K562 (cell line): ENCODE results near the gene PDE4D. TPM values are rescaled to one million over a fixed set of nuclear protein-coding genes. Genes with fewer than 3 reads are reported as not detected.

Source experiments
- ATAC-seq: fragments of 200-7000 bp; cut with Tn5 transposase; 3 replicates; pipeline ENCODE4 v1.9.1; 2020; ENCODE audit warnings: moderate library complexity
- BruUV-seq: library from RNA; stranded (reverse); fragments of 400-500 nt; replicated peaks from 2 replicates; lab custom pipeline; 2021; lab: Mats Ljungman, UMichigan
- CTCF ChIA-PET: fragments of 300-600 bp; formaldehyde crosslinking; extraction: SDS; loops from one replicate; lab custom pipeline; 2021; ENCODE audit warnings: low intra/inter-chr PET ratio; lab: Yijun Ruan, JAX
- POLR2A ChIA-PET: fragments of 300-600, 350-650 bp; sonication (Branson Sonifier 250); formaldehyde crosslinking; extraction: SDS; loops from one replicate; lab custom pipeline; 2021; ENCODE audit warnings: antibody characterized with exemption, inconsistent platforms; lab: Yijun Ruan, JAX
- DNase-seq, 4 experiments: peaks; one replicate each; pipeline versions ENCODE4 v3.0.0 to v3.0.0-alpha.2; 2011 to 2018; ENCODE audit warnings: low spot score in 3 of 4, mixed read lengths in 3 of 4; ENCODE audit errors: extremely low read depth in 1 of 4
- FAIRE-seq: peaks from 2 replicates; lab custom pipeline; 2011; peaks lifted over from hg19 to GRCh38; lab: Jason Lieb, UNC
- H2AFZ ChIP-seq: 2 replicates; pipeline ENCODE4 v1.6.0; 2011; ENCODE audit warnings: low read depth, low read length, control low read depth, inconsistent platforms
- H3K27ac ChIP-seq: fragments of 200-600 bp; 3 replicates; pipeline ENCODE4 v1.8.0; 2011; ENCODE audit warnings: low read depth, mild to moderate bottlenecking, control low read depth, inconsistent platforms, low read length, moderate library complexity, mixed read lengths; ENCODE audit errors: extremely low read depth
- H3K27me3 ChIP-seq, 2 experiments: fragments of 300-600 bp in 1 of 2; 2 replicates in 1 of 2; 3 replicates in 1 of 2; pipeline versions ENCODE4 v1.6.0 to v1.8.0; 2011; ENCODE audit warnings: inconsistent platforms in 2 of 2, low read length in 2 of 2, mild to moderate bottlenecking in 1 of 2, mixed read lengths in 1 of 2, moderate library complexity in 1 of 2; ENCODE audit not compliant: control insufficient read depth in 2 of 2, insufficient read depth in 2 of 2
- H3K36me3 ChIP-seq: fragments of 300-600 bp; 3 replicates; pipeline ENCODE4 v1.8.0; 2011; ENCODE audit warnings: mild to moderate bottlenecking, low read length, inconsistent platforms; ENCODE audit not compliant: control insufficient read depth, insufficient read depth
- H3K4me1 ChIP-seq, 2 experiments: fragments of 200-600 bp in 1 of 2; replicated peaks in 1 of 2; 2 replicates in 1 of 2; 3 replicates in 1 of 2; pipeline versions ENCODE4 v1.5.1 to v1.8.0; 2011; ENCODE audit warnings: inconsistent platforms in 2 of 2, low read length in 2 of 2, mild to moderate bottlenecking in 1 of 2, mixed read lengths in 1 of 2, moderate library complexity in 1 of 2; ENCODE audit not compliant: control insufficient read depth in 2 of 2, insufficient read depth in 2 of 2
- H3K4me2 ChIP-seq: 2 replicates; pipeline ENCODE4 v1.6.1; 2011; ENCODE audit warnings: low read length, control low read depth, inconsistent platforms, mixed read lengths; ENCODE audit not compliant: insufficient read depth
- H3K4me3 ChIP-seq: fragments of 200-600 bp; sonication (generic), shearing (Covaris generic); 2 replicates; pipeline ENCODE4 v1.5.1; 2016; ENCODE audit warnings: control low read depth, inconsistent platforms
- H3K79me2 ChIP-seq: fragments of 200-600 bp; 3 replicates; pipeline ENCODE4 v1.8.0; 2011; ENCODE audit warnings: low read length, inconsistent platforms; ENCODE audit not compliant: control insufficient read depth, insufficient read depth
- H3K9ac ChIP-seq, 2 experiments: 2 replicates each; pipeline versions ENCODE4 v1.6.0 to v1.6.1; 2011; ENCODE audit warnings: low read depth in 2 of 2, low read length in 2 of 2, control low read depth in 1 of 2, inconsistent platforms in 1 of 2, mild to moderate bottlenecking in 1 of 2, mixed read lengths in 1 of 2; ENCODE audit not compliant: insufficient read depth in 1 of 2
- H3K9me1 ChIP-seq: one replicate; pipeline ENCODE4 v1.6.0; 2011; ENCODE audit warnings: inconsistent platforms, mild to moderate bottlenecking, low read length, moderate library complexity; ENCODE audit not compliant: control insufficient read depth, insufficient read depth
- H3K9me3 ChIP-seq: replicated peaks from 2 replicates; pipeline ENCODE4 v1.5.1; 2011; ENCODE audit warnings: low read depth, low read length, inconsistent platforms; ENCODE audit not compliant: control insufficient read depth, insufficient read depth
- H4K20me1 ChIP-seq: replicated peaks from 2 replicates; pipeline ENCODE4 v1.6.1; 2011; ENCODE audit warnings: low read length, inconsistent platforms, mixed read lengths; ENCODE audit not compliant: control insufficient read depth, insufficient read depth
- CTCF ChIP-seq, 3 experiments: IDR thresholded peaks in 2 of 3; conservative IDR thresholded peaks in 1 of 3; 2 replicates each; pipeline ENCODE4 v1.5.1; 2011 to 2012; ENCODE audit warnings: low read length in 3 of 3, mild to moderate bottlenecking in 3 of 3, control low read depth in 2 of 3, improper control_type of control experiment in 1 of 3, inconsistent platforms in 1 of 3, low read depth in 1 of 3, mixed read lengths in 1 of 3, moderate library complexity in 1 of 3; ENCODE audit not compliant: insufficient read depth in 2 of 3
- RAD21 ChIP-seq, 2 experiments: fragments of 250-450 bp in 1 of 2; fragments of 450-650 bp in 1 of 2; sonication (Bioruptor Pico) in 1 of 2; formaldehyde crosslinking in 1 of 2; IDR thresholded peaks in 1 of 2; conservative IDR thresholded peaks in 1 of 2; 2 replicates each; pipeline versions ENCODE4 v1.4.0 to v1.8.0; 2020 to 2022; ENCODE audit warnings: mild to moderate bottlenecking in 2 of 2, moderate library complexity in 1 of 2
- RBM34 ChIP-seq: fragments of 200-400 bp; formaldehyde crosslinking; IDR thresholded peaks from 2 replicates; pipeline ENCODE4 v1.6.1; 2018; ENCODE audit warnings: low read length, borderline replicate concordance; ENCODE audit not compliant: insufficient read depth
- WGBS: fragments of 100-300 bp; shearing (Covaris generic); methylation state at CpG from one replicate; pipeline ENCODE4 v1.1.6; 2016; ENCODE audit warnings: low coverage, mixed read lengths; ENCODE audit not compliant: insufficient coverage; ENCODE audit errors: missing lambda C conversion rate; 5-methylcytosine and 5-hydroxymethylcytosine counted together
- in situ Hi-C: fragments of 300-500 bp; cut with MboI; formaldehyde crosslinking; loops from 4 replicates; pipeline ENCODE4 v1.15.0; 2018; ENCODE audit warnings: inconsistent platforms, mixed read lengths
- intact Hi-C: fragments of 100-400 bp; cut with micrococcal nuclease; formaldehyde crosslinking; loops from 2 replicates; pipeline ENCODE4 v1.14.2; 2022
- polyA plus RNA-seq, 8 experiments: library from polyadenylated mRNA; depleted of rRNA in 4 of 8; stranded (reverse) in 5 of 8; unstranded in 3 of 8; fragments of >200 nt; fragmentation: Nextera tagmentation in 2 of 8; fragmentation: Illumina TruSeq in 1 of 8; extraction: Ambion mirVana in 2 of 8; extraction: Trizol in 1 of 8; gene quantifications; 2 replicates each; pipeline versions ENCODE4 v1.2.1 to v1.2.3, GENCODE V29; 2011 to 2014; ENCODE audit warnings: inconsistent platforms in 1 of 8, missing spikeins in 1 of 8
- total RNA-seq, 7 experiments: library from RNA; depleted of rRNA in 6 of 7; stranded (reverse); fragments of >200 nt in 6 of 7; fragmentation: Illumina TruSeq in 2 of 7; extraction: Trizol in 2 of 7; gene quantifications; 2 replicates each; pipeline versions ENCODE4 v1.2.1 to v1.2.3, GENCODE V29; 2011 to 2021; ENCODE audit warnings: low replicate concordance in 1 of 7
- TF ChIP-seq, protein P1 (sequence below): fragments of 450-650 bp; formaldehyde crosslinking; IDR thresholded peaks from 2 replicates; pipeline ENCODE4 v1.4.0; 2022; ENCODE audit warnings: mild to moderate bottlenecking, moderate library complexity

The PDE4D gene
- total and polyA plus RNA-seq, 9 of the 15 experiments (the other 6 are each of a cell fraction or from before 2014, with no cell fraction given), result 0.04 to 0.46 (median 0.13) TPM

- H3K27ac ChIP-seq, result no peak overlapping the region
- TF ChIP-seq RBM34, result no peak
- TF ChIP-seq CTCF (IDR thresholded peaks at IDR 0.05 in 2 of 3, conservative IDR thresholded peaks at IDR 0.05 in 1 of 3; ENCODE audit: insufficient read depth in 2 of 3, low read depth in 1 of 3, low read length in 3 of 3), result peak in 2 of 3 experiments; percentile 32; a peak in 3 of 6 replicates
- TF ChIP-seq, protein P1, sequence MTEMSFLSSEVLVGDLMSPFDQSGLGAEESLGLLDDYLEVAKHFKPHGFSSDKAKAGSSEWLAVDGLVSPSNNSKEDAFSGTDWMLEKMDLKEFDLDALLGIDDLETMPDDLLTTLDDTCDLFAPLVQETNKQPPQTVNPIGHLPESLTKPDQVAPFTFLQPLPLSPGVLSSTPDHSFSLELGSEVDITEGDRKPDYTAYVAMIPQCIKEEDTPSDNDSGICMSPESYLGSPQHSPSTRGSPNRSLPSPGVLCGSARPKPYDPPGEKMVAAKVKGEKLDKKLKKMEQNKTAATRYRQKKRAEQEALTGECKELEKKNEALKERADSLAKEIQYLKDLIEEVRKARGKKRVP, result no peak
- peak; percentile 9 to 23; a peak in 2 of 4 replicates for TF ChIP-seq RAD21 (CRISPR knock-in tag; conservative IDR thresholded peaks at IDR 0.05 in 1 of 2, IDR thresholded peaks at IDR 0.05 in 1 of 2)
- TF ChIP-seq, all 486 proteins: peak for 2
- no peaks in the 10 kb centered on the region for H3K79me2 ChIP-seq
- peaks cover under 1 to 12% of the 10 kb centered on the region in 2 experiments; a peak in 4 of 5 replicates for H3K27me3 ChIP-seq
- ATAC-seq, result peak; percentile 66; the same call in 2 of the 3 replicates
- no peak overlapping the region for H2AFZ ChIP-seq
- peak in 2 of 4 experiments; percentile 8 to 10 for DNase-seq
- no TSS peak for BruUV-seq
- peaks cover 0 to 9% of the 10 kb centered on the region in 2 experiments; a peak in 2 of 5 replicates for H3K4me1 ChIP-seq
- FAIRE-seq, result peak; percentile 49
- H3K4me2 ChIP-seq, result no peak overlapping the region
- no peak overlapping the region for H3K9ac ChIP-seq
- ChIA-PET POLR2A (interaction anchor here (0.7 kb wide), 1 partner anchor 232 kb away, joined by 4 read pairs; no protein-coding TSS in a partner anchor), CTCF (no interaction called here)
- no peaks in the 10 kb centered on the region for H3K9me1 ChIP-seq
- WGBS, result 0% methylated on average over 2 of the region's 3 CpGs
- in situ Hi-C loops (no loop called here), intact Hi-C loops (loop anchor here (10.0 kb wide), 1 partner anchor 140 kb away; no protein-coding TSS in a partner anchor)
- H3K36me3 ChIP-seq, result no peaks in the 10 kb centered on the region
- H4K20me1 ChIP-seq, result no peaks in the 10 kb centered on the region
- no peak overlapping the region for H3K4me3 ChIP-seq
- H3K9me3 ChIP-seq, result no peaks in the 10 kb centered on the region
Observed at GRCh38 chr5:59034498-59035186, 858.9 kb downstream of the PDE4D start.
